HepG2 (cell line): ENCODE data around the gene RABGAP1. TPM values are rescaled to one million over a fixed set of nuclear protein-coding genes. Genes with fewer than 3 reads are reported as not detected.

ENCODE experiments used
- ATAC-seq: fragments of 200-7000 bp; cut with Tn5 transposase; 3 replicates; pipeline ENCODE4 v1.9.1; 2020; ENCODE audit warnings: mild to moderate bottlenecking, moderate library complexity
- BruUV-seq: library from RNA; stranded (reverse); fragments of 400-500 nt; replicated peaks from 2 replicates; lab custom pipeline; 2021; lab: Mats Ljungman, UMichigan
- CTCF ChIA-PET: fragments of 300-600 bp; formaldehyde crosslinking; extraction: SDS; loops from one replicate; lab custom pipeline; 2021; ENCODE audit warnings: low total read pairs, inconsistent platforms, low intra/inter-chr PET ratio; lab: Yijun Ruan, JAX
- POLR2A ChIA-PET: fragments of 350-600 bp; sonication (Branson Sonifier 250); formaldehyde crosslinking; loops from one replicate; lab custom pipeline; 2020; ENCODE audit warnings: antibody characterized with exemption, inconsistent platforms; lab: Yijun Ruan, JAX
- DNase-seq: peaks from one replicate; pipeline ENCODE4 v3.0.0-alpha.2; 2015; ENCODE audit warnings: low spot score
- FAIRE-seq: peaks from 3 replicates; lab custom pipeline; 2011; peaks lifted over from hg19 to GRCh38; lab: Jason Lieb, UNC
- H2AFZ ChIP-seq: one replicate; pipeline ENCODE4 v1.6.1; 2011; ENCODE audit warnings: low read length, inconsistent platforms
- H3K27ac ChIP-seq: fragments of 300-600 bp; 3 replicates; pipeline ENCODE4 v1.8.0; 2011; ENCODE audit warnings: mixed run types, mild to moderate bottlenecking, mixed read lengths, low read length, inconsistent platforms; ENCODE audit not compliant: insufficient read depth; ENCODE audit errors: extremely low read length
- H3K27me3 ChIP-seq, 2 experiments: fragments of 200-600 bp in 1 of 2; 2 replicates in 1 of 2; 3 replicates in 1 of 2; pipeline versions ENCODE4 v1.6.0 to v1.8.0; 2011; ENCODE audit warnings: low read length in 2 of 2, mild to moderate bottlenecking in 2 of 2, moderate library complexity in 2 of 2, inconsistent platforms in 1 of 2; ENCODE audit not compliant: insufficient read depth in 2 of 2, control insufficient read depth in 1 of 2
- H3K36me3 ChIP-seq, 2 experiments: fragments of 200-600 bp in 1 of 2; replicated peaks in 1 of 2; 2 replicates in 1 of 2; 3 replicates in 1 of 2; pipeline versions ENCODE4 v1.5.1 to v1.8.0; 2011; ENCODE audit warnings: low read length in 2 of 2, inconsistent platforms in 1 of 2; ENCODE audit not compliant: insufficient read depth in 2 of 2, control insufficient read depth in 1 of 2
- H3K4me1 ChIP-seq: 2 replicates; pipeline ENCODE4 v1.5.1; 2012; ENCODE audit warnings: low read length, inconsistent platforms; ENCODE audit not compliant: insufficient read depth
- H3K4me2 ChIP-seq: 2 replicates; pipeline ENCODE4 v1.6.0; 2011; ENCODE audit warnings: low read depth, low read length, inconsistent platforms
- H3K4me3 ChIP-seq, 3 experiments: fragments of 200-600 bp in 1 of 3; sonication (generic), shearing (Covaris generic) in 1 of 3; replicated peaks in 1 of 3; 2 replicates each; pipeline ENCODE4 v1.5.1; 2011 to 2016; ENCODE audit warnings: low read length in 3 of 3, inconsistent platforms in 2 of 3, low read depth in 2 of 3, mild to moderate bottlenecking in 2 of 3, control low read depth in 1 of 3, mixed read lengths in 1 of 3; ENCODE audit not compliant: insufficient read depth in 1 of 3
- H3K79me2 ChIP-seq: one replicate; pipeline ENCODE4 v1.6.1; 2011; ENCODE audit warnings: low read length, inconsistent platforms; ENCODE audit not compliant: insufficient read depth
- H3K9ac ChIP-seq: 2 replicates; pipeline ENCODE4 v1.6.0; 2011; ENCODE audit warnings: mild to moderate bottlenecking, low read depth, low read length, inconsistent platforms; ENCODE audit not compliant: insufficient read depth
- H3K9me3 ChIP-seq: 2 replicates; pipeline ENCODE4 v1.5.1; 2012; ENCODE audit warnings: mild to moderate bottlenecking, low read length
- H4K20me1 ChIP-seq: 2 replicates; pipeline ENCODE4 v1.6.0; 2011; ENCODE audit warnings: inconsistent platforms, mild to moderate bottlenecking, low read length, moderate library complexity; ENCODE audit not compliant: insufficient read depth
- AGO2 ChIP-seq: fragments of 200-400 bp; formaldehyde crosslinking; optimal IDR thresholded peaks from 2 replicates; pipeline ENCODE3; 2017; ENCODE audit warnings: mild to moderate bottlenecking, low read depth, low read length, moderate library complexity
- ARHGAP35 ChIP-seq: sonication (generic); formaldehyde crosslinking; IDR thresholded peaks from 2 replicates; pipeline ENCODE4 v1.9.0; 2022; ENCODE audit warnings: mild to moderate bottlenecking, inconsistent platforms, moderate library complexity, missing genetic modification reagents, borderline replicate concordance
- CHD4 ChIP-seq: fragments of 200-600 bp; sonication (generic); IDR thresholded peaks from 2 replicates; pipeline ENCODE4 v1.7.0; 2017; ENCODE audit warnings: mild to moderate bottlenecking, low read length, borderline replicate concordance
- GABPB1 ChIP-seq: IDR thresholded peaks from 2 replicates; pipeline ENCODE4 v1.6.1; 2016; ENCODE audit warnings: mild to moderate bottlenecking, missing genetic modification reagents, moderate library complexity, missing compliant biosample characterization
- GTF2F1 ChIP-seq: fragments of 150-350 bp; IDR thresholded peaks from 2 replicates; pipeline ENCODE4 v1.6.1; 2014; ENCODE audit warnings: low read length
- KLF11 ChIP-seq: IDR thresholded peaks from 2 replicates; pipeline ENCODE4 v1.6.1; 2016; ENCODE audit warnings: missing compliant biosample characterization
- KLF6 ChIP-seq: IDR thresholded peaks from 2 replicates; pipeline ENCODE4 v1.8.0; 2016; ENCODE audit warnings: missing biosample characterization, missing genetic modification reagents
- PHF8 ChIP-seq: sonication (generic); formaldehyde crosslinking; IDR thresholded peaks from 2 replicates; pipeline ENCODE4 v1.5.0; 2020; ENCODE audit warnings: missing genetic modification reagents
- RXRB ChIP-seq: IDR thresholded peaks from 2 replicates; pipeline ENCODE4 v1.6.1; 2016; ENCODE audit warnings: borderline replicate concordance, missing genetic modification reagents, missing compliant biosample characterization
- YEATS2 ChIP-seq: sonication (generic); formaldehyde crosslinking; IDR thresholded peaks from 2 replicates; pipeline ENCODE4 v1.4.0; 2020; ENCODE audit warnings: missing genetic modification reagents, borderline replicate concordance
- ZNF234 ChIP-seq: sonication (generic); formaldehyde crosslinking; conservative IDR thresholded peaks from 2 replicates; pipeline ENCODE4 v1.5.1; 2020; ENCODE audit warnings: mild to moderate bottlenecking, missing genetic modification reagents
- ZNF329 ChIP-seq: sonication (generic); formaldehyde crosslinking; IDR thresholded peaks from 2 replicates; pipeline ENCODE4 v1.9.0; 2021; ENCODE audit warnings: low read depth, mild to moderate bottlenecking, missing genetic modification reagents
- ZNF883 ChIP-seq: sonication (generic); formaldehyde crosslinking; IDR thresholded peaks from 2 replicates; pipeline ENCODE4 v1.5.1; 2020; ENCODE audit warnings: mild to moderate bottlenecking, missing genetic modification reagents; ENCODE audit errors: not compliant biosample characterization
- WGBS: methylation state at CpG from one replicate; pipeline ENCODE4 v1.1.6; 2017; ENCODE audit warnings: low lambda C conversion rate; 5-methylcytosine and 5-hydroxymethylcytosine counted together
- in situ Hi-C: cut with HindIII; loops from 2 replicates; pipeline ENCODE4 v1.10.0; 2017; ENCODE audit warnings: low pct_unique_long_range_greater_than_20kb; ENCODE audit not compliant: extremely low pct_ligation_motif_present
- intact Hi-C: fragments of 100-400 bp; cut with micrococcal nuclease; formaldehyde crosslinking; loops from one replicate; pipeline ENCODE4 v1.10.0; 2022; ENCODE audit not compliant: unreplicated experiment
- polyA plus RNA-seq, 8 experiments: library from polyadenylated mRNA; depleted of rRNA in 3 of 8; stranded (reverse) in 7 of 8; unstranded in 1 of 8; fragments of >200 nt; fragmentation: Illumina TruSeq in 4 of 8; extraction: Trizol in 4 of 8; gene quantifications; 2 replicates each; pipeline versions ENCODE4 v1.2.1 to v1.2.3, GENCODE V29; 2011 to 2016; ENCODE audit warnings: low read depth in 4 of 8, missing spikeins in 1 of 8, mixed read lengths in 1 of 8; ENCODE audit not compliant: insufficient read depth in 1 of 8
- total RNA-seq, 5 experiments: library from RNA; depleted of rRNA; stranded (reverse); fragments of >200 nt; fragmentation: Illumina TruSeq; extraction: Trizol; gene quantifications; 2 replicates each; pipeline ENCODE4 v1.2.3, GENCODE V29; 2016; ENCODE audit warnings: low read depth in 1 of 5
- TF ChIP-seq, protein P1 (sequence below): sonication (generic); formaldehyde crosslinking; IDR thresholded peaks from 2 replicates; pipeline ENCODE4 v1.4.0; 2020; ENCODE audit warnings: missing genetic modification reagents
- TF ChIP-seq, protein P2 (sequence below): sonication (generic); formaldehyde crosslinking; IDR thresholded peaks from 2 replicates; pipeline ENCODE4 v1.5.0; 2020; ENCODE audit warnings: mild to moderate bottlenecking, missing genetic modification reagents
- TF ChIP-seq, protein P3 (sequence below): sonication (generic); formaldehyde crosslinking; conservative IDR thresholded peaks from 2 replicates; pipeline ENCODE4 v1.8.0; 2022; ENCODE audit warnings: mild to moderate bottlenecking, moderate library complexity, missing genetic modification reagents

The RABGAP1 gene
- total and polyA plus RNA-seq, 2 of the 13 experiments (the other 11 are each of a cell fraction or from before 2014, with no cell fraction given), result 19.1 to 19.3 TPM

DNA sequence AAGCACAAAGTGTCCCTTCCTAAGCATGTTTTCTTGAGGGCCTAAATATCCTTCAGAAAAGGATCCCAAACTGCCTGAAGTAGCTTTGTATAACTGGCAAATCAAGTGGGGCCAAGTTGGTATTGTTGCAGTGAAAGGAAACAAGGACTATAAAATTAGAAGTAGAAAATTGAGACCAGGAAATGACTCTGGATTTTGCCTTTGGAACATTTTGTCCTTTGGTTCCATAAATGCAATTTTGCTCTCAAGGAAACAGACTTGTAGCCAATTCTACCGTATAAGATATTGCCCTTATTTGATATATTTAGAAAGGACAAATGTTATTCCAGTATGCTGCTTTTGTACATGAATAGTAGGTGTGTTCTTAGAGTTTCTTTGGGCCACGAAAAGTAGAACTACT, 34.4 kb downstream of the RABGAP1 start:
- 96% methylated on average over 2 of the region's 2 CpGs for WGBS
- in situ Hi-C loops, result no loop called here

More for the DNA sequence above, 34.4 kb downstream of the RABGAP1 start:
- no peaks in the 10 kb centered on the region for H3K9me3 ChIP-seq
- H4K20me1 ChIP-seq, result no peaks in the 10 kb centered on the region
- no peak for TF ChIP-seq ZNF234 (CRISPR knock-in tag)
- TF ChIP-seq, protein P1, sequence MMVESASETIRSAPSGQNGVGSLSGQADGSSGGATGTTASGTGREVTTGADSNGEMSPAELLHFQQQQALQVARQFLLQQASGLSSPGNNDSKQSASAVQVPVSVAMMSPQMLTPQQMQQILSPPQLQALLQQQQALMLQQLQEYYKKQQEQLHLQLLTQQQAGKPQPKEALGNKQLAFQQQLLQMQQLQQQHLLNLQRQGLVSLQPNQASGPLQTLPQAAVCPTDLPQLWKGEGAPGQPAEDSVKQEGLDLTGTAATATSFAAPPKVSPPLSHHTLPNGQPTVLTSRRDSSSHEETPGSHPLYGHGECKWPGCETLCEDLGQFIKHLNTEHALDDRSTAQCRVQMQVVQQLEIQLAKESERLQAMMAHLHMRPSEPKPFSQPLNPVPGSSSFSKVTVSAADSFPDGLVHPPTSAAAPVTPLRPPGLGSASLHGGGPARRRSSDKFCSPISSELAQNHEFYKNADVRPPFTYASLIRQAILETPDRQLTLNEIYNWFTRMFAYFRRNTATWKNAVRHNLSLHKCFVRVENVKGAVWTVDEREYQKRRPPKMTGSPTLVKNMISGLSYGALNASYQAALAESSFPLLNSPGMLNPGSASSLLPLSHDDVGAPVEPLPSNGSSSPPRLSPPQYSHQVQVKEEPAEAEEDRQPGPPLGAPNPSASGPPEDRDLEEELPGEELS (CRISPR knock-in tag), result no peak
- no peak for TF ChIP-seq KLF6 (CRISPR knock-in tag)
- no peak for TF ChIP-seq ARHGAP35 (CRISPR knock-in tag)
- TF ChIP-seq GABPB1, result no peak
- no peak for TF ChIP-seq GTF2F1
- TF ChIP-seq KLF11 (CRISPR knock-in tag), result no peak
- no peak for TF ChIP-seq YEATS2 (CRISPR knock-in tag)
- TF ChIP-seq RXRB (CRISPR knock-in tag), result no peak
- TF ChIP-seq AGO2, result no peak
- TF ChIP-seq CHD4, result no peak
- TF ChIP-seq, protein P2, sequence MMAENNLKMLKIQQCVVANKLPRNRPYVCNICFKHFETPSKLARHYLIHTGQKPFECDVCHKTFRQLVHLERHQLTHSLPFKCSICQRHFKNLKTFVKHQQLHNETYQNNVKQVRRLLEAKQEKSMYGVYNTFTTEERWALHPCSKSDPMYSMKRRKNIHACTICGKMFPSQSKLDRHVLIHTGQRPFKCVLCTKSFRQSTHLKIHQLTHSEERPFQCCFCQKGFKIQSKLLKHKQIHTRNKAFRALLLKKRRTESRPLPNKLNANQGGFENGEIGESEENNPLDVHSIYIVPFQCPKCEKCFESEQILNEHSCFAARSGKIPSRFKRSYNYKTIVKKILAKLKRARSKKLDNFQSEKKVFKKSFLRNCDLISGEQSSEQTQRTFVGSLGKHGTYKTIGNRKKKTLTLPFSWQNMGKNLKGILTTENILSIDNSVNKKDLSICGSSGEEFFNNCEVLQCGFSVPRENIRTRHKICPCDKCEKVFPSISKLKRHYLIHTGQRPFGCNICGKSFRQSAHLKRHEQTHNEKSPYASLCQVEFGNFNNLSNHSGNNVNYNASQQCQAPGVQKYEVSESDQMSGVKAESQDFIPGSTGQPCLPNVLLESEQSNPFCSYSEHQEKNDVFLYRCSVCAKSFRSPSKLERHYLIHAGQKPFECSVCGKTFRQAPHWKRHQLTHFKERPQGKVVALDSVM (CRISPR knock-in tag), result no peak
- TF ChIP-seq PHF8 (CRISPR knock-in tag), result no peak
- TF ChIP-seq, protein P3, sequence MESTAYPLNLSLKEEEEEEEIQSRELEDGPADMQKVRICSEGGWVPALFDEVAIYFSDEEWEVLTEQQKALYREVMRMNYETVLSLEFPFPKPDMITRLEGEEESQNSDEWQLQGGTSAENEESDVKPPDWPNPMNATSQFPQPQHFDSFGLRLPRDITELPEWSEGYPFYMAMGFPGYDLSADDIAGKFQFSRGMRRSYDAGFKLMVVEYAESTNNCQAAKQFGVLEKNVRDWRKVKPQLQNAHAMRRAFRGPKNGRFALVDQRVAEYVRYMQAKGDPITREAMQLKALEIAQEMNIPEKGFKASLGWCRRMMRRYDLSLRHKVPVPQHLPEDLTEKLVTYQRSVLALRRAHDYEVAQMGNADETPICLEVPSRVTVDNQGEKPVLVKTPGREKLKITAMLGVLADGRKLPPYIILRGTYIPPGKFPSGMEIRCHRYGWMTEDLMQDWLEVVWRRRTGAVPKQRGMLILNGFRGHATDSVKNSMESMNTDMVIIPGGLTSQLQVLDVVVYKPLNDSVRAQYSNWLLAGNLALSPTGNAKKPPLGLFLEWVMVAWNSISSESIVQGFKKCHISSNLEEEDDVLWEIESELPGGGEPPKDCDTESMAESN (CRISPR knock-in tag), result no peak
- TF ChIP-seq ZNF329, result no peak
- TF ChIP-seq ZNF883 (CRISPR knock-in tag), result no peak
- TF ChIP-seq, all 625 proteins: peak for 0
- CTCF ChIA-PET, result no interaction called here
- Histone ChIP-seq H3K36me3 (peaks cover 0 to 25% of the 10 kb centered on the region in 2 experiments; a peak in 3 of 5 replicates), H3K4me1 (no peaks in the 10 kb centered on the region), H3K27me3 (no peaks in the 10 kb centered on the region), H3K4me2 (no peak overlapping the region), H3K9ac (no peak overlapping the region), H3K79me2 (peaks cover 4% of the 10 kb centered on the region), H2AFZ (no peak overlapping the region), H3K4me3 (no peak overlapping the region), H3K27ac (no peak overlapping the region)
- BruUV-seq, result no TSS peak
- DNase-seq (no peak), ATAC-seq (no peak), FAIRE-seq (no peak)
- intact Hi-C loops, result no loop called here
- POLR2A ChIA-PET, result no interaction called here
